HG03520 (cell line): Measurements from ENCODE around the gene MAMDC4.

ENCODE experiments used
- ATAC-seq: cut with Tn5 transposase; IDR thresholded peaks from one replicate; pipeline ENCODE4 v1.9.1; 2021; ENCODE audit warnings: mild to moderate bottlenecking, moderate library complexity; ENCODE audit not compliant: unreplicated experiment

MAMDC4 gene

DNA sequence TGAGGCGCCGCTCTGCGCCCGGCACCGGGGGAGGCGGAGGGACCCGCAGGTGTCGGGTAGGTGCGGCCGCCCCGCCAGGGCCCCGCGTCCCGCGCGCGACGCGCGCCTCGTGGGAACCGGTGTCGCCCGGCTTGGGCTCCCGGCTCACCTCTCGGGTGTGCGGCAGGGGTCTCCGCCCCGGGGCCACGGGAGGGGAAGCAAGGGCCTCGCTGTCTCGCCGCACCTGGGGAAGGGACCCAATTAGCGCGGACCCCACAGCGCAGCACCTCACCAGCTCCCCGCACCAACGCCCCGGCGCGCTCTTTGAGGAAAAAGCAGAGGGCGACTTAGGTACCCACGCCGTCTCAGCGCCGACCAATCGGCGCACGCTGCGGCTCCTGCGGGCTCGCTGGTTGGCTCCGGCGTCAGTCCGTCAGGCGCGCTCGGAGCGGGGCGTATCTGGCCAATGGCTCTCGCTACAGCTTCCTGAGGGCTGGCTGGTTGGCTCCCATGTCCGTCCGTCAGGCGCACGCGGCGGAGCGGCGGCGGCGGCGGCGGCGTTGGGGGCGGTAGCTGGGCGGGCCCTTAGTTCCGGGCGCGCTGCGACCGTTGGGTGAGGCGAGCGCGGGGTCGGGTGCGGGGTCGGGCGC lies 33.9 kb downstream of the MAMDC4 start, which contains the start of gene TRAF2:
TRAF2 (plus strand) TSS at position 567 of the 629 bp plus-strand sequence. CDS start 12,225 bp downstream, outside the sequence.
- ATAC-seq: peak; percentile 83

DNA sequence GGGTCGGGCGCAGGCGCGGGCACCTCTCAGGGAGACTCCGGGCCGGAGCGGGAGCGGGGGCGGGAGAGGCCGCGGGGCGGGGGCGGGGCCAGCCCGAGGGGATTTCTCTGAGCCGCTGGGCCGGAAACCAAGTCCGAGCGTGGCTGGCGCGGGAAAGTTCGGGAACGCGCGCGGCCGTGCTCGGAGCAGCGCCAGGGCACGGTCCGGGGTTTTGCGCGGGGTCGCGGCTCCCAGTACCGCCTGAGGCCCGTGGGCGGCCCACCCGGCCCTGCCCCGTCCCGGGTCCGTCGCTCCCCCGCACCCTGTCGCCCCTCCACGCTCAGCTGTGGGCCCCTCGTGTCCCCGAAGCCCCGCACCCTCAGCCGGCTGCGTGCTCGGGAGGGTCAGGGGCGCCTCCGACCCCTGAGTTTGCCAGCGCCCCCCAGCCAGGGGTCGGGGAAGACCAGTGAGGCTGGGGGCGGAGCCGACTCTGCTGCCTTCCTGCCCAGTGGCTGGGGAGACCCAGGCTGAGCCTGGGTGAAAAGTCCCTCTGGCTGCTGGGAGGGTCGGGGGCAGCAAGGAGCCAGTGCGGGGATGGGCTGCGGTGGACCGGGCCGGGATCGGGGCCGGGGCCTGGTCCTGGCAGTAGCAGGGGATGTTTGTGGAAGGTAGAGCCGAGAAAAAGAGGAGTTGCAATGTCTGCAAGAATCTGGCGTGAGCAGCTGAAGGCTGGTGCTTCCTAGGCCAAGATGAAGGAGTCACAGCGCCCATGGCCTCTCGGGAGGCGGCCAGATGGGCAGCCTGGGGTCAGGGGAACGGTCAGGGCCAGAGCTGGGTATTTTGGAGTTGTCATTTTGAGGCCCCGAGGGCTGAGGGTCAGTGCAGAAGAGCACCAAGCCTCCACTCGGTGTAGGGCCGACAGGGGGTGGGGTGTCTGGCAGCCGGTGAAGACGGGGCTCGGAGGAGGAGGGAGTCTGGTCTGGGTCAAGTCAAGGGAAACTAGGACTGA lies 34.8 kb downstream of the MAMDC4 start:
- peak; percentile 17 for ATAC-seq

DNA sequence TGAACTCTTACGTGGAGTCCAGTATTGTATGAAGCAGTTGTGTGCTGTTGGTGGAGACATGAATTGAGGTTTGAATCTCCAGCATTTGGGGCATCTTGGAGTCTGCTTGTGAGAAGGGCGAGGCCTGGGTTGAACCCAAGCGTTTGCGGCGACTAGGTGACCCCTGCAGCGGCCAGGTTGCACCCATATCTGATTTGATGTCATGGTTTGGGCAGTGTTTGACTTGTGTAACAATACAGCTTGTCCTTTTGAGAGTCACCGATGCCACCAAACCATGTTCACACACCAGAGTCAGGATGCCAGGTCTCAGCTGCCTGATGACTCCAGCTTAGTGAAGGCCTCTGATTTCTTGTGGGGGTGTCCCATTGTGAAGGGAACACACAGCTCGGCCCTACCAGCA lies 36.3 kb downstream of the MAMDC4 start:
- no peak for ATAC-seq

DNA sequence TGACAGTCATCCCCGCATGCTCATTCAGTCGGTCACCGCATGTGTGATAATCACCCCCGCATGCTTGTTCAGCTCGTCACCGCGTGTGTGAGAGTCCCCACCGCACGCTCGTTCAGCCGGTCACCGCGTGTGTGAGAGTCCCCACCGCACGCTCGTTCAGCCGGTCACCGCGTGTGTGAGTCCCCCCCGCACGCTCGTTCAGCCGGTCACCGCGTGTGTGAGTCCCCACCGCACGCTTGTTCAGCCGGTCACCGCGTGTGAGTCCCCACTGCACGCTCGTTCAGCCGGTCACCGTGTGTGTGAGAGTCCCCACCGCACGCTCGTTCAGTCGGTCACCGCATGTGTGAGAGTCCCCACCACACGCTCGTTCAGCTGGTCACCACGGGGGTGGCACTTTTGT lies 37.7 kb downstream of the MAMDC4 start:
- no peak for ATAC-seq

DNA sequence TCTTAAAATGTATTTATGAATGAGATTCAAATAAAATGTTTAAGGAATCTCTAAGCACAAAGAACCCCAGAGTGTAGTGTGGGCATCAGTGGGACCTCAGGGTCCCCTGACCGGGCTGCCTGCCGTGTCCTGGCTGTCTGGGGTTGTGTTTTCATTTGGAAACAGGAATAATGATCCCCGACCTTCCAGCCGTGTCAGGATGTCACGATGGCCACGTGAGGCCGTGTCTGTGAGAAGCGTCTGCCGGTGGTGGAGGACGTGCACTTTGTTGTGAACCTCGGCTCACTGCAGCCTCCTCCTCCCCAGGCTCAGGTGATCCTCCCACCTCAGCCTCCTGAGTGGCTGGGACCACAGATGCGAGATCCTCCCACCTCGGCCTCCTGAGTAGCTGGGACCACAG lies 38.5 kb downstream of the MAMDC4 start:
- no peak for ATAC-seq

DNA sequence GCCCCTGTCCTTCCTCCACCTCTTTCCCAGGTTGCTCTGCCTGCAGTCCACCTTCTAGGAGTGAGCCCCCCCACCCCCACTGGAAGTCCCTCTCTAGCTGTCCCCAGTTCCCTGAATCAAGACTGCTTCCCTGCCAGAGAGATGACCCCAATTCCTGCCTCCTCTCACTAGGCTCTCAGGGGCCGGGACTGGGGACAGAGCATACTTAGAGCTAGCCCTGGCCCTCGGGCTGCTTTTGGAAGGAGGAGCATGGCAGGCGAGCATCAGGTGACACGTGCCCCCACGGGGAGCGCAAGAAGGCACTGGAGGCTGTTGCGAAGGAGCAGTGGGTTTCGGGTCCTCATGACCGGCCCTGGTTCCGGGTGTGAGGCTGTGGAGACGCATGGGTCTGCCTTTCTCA lies 43.9 kb downstream of the MAMDC4 start:
- no peak for ATAC-seq

DNA sequence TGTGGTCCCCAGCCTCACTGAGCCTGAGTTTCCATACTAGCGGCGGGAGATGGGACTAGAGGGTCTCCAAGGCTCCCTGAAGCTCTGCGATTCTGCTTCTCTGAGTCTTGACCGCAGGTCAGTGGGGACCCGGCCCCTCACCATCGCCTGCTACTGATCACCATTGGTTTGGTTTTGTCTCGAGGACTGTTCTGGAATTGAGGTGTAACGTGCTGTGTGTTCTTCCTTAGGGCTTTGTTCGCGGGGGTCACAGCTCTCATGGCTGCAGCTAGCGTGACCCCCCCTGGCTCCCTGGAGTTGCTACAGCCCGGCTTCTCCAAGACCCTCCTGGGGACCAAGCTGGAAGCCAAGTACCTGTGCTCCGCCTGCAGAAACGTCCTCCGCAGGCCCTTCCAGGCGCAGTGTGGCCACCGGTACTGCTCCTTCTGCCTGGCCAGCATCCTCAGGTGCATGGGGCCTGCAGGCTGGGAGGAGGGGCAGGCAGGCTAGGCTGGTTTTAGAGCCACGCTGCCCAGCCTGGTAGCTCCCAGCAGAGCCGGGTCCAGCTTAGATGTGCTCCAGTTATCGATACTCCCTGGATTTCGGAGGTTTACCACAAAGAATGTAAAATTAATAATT lies 46.4 kb downstream of the MAMDC4 start:
- no peak for ATAC-seq

DNA sequence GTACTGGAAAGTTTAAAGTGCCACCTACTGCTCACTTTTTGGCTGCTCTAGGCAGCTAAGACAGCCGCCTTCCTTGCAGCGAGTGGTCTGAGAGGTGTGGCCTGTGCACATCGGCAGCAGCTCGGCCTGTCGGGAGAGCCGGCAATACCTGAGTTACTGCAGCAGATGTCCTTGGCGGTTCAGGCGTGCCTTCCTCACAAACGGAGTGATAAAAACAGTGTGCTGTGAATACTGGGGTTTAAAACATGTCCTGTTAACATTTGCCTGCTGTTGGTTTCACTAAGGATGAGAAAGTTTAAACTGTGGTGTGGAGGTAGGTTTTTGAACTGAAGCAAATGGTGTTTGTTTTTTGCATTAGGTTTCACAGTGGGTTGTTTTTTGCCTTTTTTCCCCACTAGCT lies 47.0 kb downstream of the MAMDC4 start:
- no peak for ATAC-seq

DNA sequence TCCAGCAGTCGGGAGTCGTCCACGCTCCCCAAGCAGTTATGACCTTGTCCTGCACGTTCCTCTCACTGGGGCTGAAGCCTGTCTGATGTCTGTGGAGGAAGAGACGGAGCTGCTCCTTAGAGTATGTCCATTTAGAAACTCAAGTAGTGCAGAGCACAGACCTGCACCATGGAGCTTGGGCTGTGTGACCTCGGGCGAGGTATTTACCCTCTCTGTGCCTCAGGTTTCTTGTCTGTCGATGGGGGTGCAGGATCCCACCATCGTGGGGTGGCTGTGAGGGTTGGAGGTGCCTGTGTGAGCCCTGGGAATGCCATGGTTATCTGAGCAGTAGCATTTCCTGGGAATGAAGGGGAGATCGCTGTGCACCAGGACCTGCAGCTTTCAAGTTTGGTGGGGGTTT lies 48.4 kb downstream of the MAMDC4 start:
- ATAC-seq: no peak

DNA sequence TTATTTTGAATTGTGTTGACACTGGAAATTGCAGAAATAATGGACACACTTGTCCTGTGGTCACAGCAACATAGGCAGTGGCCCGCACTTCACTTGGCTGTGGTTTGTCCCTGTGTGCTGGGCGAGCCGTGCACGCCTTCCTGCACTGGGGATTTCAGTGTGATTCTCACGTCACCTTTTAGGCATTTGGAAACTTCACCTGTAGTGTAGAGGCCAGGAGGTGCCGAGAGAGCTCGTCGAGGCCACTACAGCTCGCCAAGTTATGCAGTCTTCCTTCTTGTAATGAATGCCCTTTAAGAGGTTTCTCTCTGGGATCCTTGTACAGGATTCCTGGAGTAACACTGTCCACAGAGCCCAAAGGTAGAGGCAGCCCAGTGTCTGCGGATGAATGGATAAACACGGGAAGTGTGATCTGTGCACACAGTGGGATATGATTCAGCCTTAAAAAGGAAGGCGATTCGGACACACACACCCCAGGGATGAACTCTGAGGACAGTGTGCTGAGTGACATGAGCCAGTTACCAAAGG lies 48.9 kb downstream of the MAMDC4 start:
- no peak for ATAC-seq

DNA sequence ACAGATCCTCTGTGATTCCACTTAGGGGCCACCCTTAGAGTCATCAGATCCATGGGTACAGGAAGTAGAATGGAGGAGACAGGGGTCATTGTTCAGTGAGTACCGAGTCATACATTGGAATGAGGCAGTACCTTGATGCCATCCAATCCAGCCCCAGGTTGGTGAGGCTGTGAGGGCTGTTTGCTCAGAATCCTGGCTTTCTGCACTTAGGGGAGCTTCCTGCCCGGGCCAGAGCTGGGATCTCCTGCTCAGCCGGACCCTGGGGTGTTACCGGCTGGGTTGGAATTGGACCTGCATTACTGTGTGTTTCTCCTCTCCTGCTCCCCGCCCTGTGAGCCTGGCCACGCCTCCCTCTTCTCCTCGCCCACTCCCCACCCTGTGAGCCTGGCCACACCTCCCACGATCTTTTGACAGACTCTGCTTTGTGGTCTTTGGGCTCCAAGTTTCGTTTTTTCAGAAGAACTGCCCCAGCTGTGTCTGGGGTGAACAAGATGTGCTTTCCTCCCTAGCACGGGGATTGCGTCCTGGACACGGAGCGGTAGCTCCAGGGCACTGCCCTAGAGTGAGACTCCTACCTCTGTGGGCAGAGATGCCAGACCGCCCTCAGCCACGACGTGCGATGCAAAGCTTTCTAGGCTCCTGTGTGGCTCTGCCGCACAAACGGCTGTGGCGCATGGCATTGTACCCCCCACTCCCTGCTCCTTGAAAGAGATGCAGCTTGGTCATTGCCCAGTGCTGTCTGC lies 49.5 kb downstream of the MAMDC4 start:
- ATAC-seq: peak; percentile 53

DNA sequence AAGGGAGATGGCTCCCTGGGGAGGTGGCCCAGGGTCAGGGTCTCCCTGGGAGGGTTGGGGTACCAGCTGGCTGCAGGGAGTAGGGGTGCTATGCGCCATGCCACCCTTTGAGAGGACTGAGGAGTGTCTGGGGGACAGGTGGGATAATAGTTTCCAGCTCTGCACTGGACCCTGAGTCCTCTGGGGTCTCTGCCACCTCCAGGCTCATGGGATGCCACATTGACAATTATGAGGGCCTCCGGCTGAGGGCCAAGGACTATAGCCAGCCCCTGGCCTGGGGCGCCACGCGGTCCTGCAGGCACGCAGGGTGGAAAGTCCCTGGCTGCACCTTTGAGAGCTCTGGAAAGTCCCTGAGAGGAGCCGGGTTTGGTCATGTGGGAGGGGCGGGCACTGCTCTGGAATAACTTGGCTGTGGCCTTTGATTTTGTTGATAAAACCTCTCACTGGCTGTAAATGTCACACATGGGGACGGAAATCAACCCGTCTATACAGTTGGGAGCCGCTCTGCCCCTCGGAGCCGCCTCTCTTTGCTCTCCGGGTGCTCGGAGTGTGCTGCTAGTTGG lies 50.2 kb downstream of the MAMDC4 start:
- ATAC-seq: peak; percentile 40

DNA sequence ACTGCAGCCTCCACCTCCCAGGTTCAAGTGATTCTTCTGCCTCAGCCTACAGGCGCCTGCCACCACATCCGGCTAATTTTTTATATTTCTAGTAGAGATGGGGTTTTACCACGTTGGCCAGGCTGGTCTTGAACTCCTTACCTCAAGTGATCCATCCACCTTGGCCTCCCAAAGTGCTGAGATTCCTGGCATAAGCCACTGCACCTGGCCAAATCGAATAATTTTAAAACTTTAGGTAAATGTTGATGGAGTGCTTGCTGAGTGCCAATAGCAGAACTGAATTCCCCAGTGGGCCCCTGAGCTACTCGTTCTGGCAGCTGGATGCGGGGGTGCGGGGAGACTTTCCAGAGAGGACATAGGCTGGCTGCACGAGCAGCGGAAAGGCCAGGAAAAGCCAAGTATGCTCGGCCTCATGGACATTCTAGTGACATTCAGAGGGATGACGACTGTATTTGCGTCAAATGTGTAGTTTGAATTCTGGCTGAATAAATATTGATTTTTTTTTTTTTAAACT lies 51.0 kb downstream of the MAMDC4 start:
- ATAC-seq: no peak

DNA sequence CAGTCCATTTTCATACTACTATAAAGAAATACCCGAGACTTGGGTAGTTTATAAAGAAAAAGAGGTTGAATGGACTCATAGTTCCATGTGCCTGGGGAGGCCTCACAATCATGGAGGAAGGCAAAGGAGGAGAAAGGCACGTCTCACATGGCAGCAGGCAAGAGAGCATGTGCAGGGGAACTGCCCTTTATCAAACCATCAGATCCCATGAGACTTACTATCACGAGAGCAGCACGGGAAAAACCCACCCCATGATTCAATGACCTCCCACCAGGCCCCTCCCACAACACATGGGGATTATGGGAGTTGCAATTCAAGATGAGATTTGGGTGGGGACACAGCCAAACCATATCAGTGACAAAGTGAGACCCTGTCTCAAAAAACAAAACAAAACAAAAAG lies 54.1 kb downstream of the MAMDC4 start:
- ATAC-seq: no peak

DNA sequence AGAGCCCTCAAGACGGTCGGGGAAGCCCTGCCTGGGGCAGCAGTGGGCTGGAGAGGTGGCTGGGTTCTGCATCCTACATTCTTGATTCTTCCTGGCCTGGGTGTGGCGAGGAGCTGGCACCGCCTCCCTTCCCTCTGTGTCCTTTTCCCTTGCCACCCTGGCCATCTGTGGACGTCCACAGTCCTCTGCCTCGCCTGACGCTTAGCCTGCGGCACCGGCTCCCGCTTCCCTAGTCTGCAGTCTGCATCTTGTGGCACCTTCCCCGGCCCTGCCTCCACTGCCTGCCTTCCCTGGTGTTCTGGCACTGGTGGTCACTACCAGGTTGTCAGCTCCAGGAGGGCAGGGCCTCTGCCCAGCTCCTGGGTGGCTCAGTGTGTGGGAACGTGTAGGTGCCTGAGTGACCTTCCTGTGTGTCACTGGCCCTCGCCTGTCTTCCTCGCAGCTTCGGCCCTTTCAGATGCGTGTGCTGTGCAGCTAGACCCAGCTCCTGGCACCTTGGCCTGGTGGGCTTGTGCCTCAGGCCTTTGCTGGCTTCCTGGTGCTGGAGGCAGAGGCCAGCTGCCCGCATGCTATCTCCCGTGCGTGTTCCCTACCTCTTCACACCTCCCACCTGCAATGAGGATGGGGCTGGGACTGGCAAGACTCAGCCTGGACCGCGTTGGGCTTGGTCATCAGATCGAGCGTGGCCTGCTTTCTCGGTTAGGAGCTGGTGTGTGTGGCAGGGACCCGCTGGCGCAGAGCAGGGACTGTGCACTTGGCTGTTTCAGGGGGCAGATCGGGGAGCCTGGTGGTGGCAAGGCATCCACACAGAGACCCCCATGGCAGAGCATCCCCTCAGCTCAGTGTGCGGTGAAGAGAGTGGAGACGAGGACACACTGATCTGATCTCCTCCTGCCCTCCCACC lies 55.1 kb downstream of the MAMDC4 start:
- no peak for ATAC-seq
